HG03342 (cell line): ENCODE data around the gene ZCCHC17.
"Not testable (repeated sequence)": the region's sequence is repeated elsewhere in the genome, so short reads cannot be mapped to it uniquely, and the experiment has no call there.

Experiments
- ATAC-seq: cut with Tn5 transposase; IDR thresholded peaks from one replicate; pipeline ENCODE4 v1.9.1; 2021; ENCODE audit warnings: mild to moderate bottlenecking, moderate library complexity; ENCODE audit not compliant: unreplicated experiment

Gene ZCCHC17

DNA sequence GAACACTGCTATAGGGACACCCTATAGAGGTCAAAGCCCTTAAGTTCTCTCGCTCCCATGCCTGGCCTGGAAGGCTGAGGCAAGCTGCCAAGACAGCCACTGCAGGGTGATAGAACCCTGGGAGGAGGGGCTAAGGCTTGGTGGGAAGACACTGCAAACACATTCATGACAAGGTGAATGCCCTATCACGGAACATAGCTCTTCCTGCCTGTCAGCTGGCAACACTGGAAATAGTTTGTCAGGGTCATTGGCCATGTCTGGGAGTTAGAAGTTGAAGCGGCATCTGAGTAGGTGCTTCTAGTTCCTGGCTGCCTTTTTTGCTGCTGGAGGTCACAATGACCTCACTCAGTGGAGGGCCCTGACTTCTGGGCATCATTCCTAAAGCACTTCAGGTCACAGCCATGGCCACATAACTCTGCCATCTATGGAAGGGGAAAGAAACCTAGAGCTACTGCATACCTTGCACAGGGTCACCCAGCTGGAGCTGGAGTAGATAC lies 71.8 kb downstream of the ZCCHC17 start:
- ATAC-seq, result no peak

DNA sequence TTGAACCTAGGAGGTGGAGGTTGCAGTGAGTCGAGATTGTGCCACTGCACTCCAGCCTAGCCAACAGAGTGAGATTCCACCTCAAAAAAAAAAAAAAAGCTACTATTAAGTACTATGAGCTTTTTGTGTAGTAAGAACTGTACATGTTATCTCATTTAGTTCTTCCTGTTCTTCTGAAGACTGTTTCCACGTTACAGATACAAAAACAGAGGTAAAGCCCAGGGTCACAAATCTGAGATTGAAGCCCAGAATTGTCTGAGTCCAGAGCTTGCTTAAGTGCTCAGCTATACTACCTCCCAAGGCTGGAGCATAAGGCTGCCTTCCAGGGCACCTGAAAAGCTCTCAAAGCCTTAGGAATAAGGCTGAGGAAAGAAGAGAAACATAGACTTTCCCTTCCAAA lies 73.2 kb downstream of the ZCCHC17 start:
- ATAC-seq, result no peak

DNA sequence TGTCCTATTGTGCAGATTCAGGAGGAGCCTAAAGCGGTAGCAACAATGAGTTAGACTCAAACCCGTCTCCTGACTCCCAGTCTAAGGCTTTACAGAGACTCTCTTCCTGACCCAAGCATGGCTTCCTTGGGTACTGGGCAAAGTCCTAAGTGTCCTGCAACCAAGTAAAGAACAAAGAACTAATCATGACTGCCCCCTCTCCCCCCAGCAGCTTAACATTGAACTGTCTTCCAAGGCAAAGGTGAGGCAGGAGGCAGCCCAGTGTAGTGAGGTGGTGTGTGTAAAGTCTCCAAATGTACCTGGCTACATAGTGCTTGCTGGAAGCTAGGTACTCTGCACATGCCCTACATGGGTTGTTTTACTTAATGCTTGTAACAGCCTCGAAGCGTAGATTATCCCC lies 73.7 kb downstream of the ZCCHC17 start:
- no peak for ATAC-seq

DNA sequence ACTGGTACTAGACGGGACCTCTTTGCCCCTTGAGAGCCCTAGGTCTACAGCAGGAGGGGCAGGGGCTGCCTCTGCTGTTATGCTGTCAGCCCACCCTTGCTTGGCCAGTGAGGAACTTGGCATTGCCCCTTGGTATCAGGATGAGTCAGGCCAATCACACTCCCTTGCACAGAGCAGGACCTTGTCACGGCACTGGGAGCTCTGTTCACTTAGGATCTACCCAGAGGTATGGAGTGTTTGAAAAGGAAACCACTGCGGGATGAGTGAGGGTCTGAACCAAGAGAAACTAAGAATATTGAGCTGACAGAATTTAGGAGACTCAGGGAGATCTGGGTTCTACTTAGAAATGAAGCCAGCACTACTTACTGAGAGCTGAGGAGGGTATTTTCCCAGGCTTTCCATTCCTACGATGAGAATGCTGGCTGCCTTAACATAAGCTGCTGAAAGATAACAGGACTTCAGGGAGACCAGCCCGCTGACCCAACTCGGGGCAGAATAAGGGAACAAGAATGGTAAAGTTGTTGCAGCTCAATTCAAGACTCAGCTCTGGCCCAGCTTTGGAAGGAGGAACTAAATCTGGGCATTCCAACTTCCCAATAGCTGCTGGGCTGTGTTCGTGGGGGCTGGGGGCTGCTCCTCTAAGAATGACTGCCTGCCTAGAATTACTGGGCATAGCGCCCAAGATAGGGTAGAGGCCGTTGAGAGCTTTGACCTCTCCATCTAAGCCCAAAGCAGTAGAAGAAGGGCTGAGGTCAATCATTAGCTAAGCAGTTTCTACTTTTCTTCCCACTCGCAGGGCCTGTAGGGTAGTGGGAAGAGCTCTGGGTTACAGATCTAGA lies 74.5 kb downstream of the ZCCHC17 start:
- no peak for ATAC-seq

GRCh38 chr1:31372051-31372450 lies 75.2 kb downstream of the ZCCHC17 start:
- no peak for ATAC-seq

GRCh38 chr1:31372751-31373055 lies 75.9 kb downstream of the ZCCHC17 start:
- no peak for ATAC-seq

GRCh38 chr1:31373056-31373896 lies 76.4 kb downstream of the ZCCHC17 start, which contains the start of gene FABP3:
Gene FABP3, minus strand, starts transcription at chr1:31373076. Its CDS starts 62 bp downstream, at chr1:31373014.
- ATAC-seq, result no peak

GRCh38 chr1:31373897-31374486 lies 77.2 kb downstream of the ZCCHC17 start:
- ATAC-seq, result no peak

GRCh38 chr1:31374511-31375196 lies 77.8 kb downstream of the ZCCHC17 start:
- ATAC-seq, result no peak

- ATAC-seq, result no peak
Observed at GRCh38 chr1:31376375-31377134, 79.7 kb downstream of the ZCCHC17 start.

- no peak for ATAC-seq
Observed at GRCh38 chr1:31377364-31377863, 80.6 kb downstream of the ZCCHC17 start.

- no peak for ATAC-seq
Observed at GRCh38 chr1:31378001-31378400, 81.2 kb downstream of the ZCCHC17 start.

- no peak for ATAC-seq
Observed at GRCh38 chr1:31380181-31380580, 83.3 kb downstream of the ZCCHC17 start.

- no peak for ATAC-seq
Observed at GRCh38 chr1:31381394-31382294, 84.8 kb downstream of the ZCCHC17 start.

DNA sequence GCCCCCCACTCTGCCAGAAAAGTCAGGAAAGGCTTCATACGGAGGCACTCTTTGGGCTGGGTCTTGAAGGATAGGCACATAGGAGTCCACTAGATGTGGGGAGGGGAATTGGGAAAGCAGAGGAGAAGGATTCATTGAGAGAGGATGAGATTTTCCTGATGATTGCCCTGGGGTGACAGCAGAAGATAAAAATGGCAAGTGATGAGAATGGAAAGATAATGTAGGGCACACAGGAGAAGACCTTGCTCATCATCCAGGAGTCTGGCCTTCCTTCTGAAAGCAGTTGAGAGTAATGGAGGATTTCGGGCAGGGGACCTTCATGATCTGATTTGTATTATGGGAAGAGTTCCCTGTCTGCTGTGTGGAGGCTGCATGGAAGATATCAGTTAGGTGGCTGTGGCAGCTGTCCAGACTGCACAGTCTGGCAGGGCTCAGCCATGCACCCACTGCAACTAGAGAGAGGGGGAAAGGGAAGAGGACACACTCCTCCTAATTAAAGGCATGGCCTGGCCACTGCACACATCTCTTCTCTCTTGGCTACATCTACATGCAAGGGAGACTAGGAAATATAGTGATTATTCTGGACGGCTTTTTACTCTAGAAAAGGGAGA lies 85.7 kb downstream of the ZCCHC17 start:
- ATAC-seq, result no peak

GRCh38 chr1:31383967-31384366 lies 87.1 kb downstream of the ZCCHC17 start:
- no peak for ATAC-seq

- ATAC-seq, result not testable (repeated sequence)
Observed at GRCh38 chr1:31386576-31387243, 89.9 kb downstream of the ZCCHC17 start.

GRCh38 chr1:31387612-31388011 lies 90.8 kb downstream of the ZCCHC17 start:
- no peak for ATAC-seq
